ENCODE measurements around the gene GNAT1. TPM values are rescaled to one million over a fixed set of nuclear protein-coding genes. Genes with fewer than 3 reads are reported as not detected.

The GNAT1 gene
- total RNA-seq, 1 donor from 2014 or later = not detected

DNA sequence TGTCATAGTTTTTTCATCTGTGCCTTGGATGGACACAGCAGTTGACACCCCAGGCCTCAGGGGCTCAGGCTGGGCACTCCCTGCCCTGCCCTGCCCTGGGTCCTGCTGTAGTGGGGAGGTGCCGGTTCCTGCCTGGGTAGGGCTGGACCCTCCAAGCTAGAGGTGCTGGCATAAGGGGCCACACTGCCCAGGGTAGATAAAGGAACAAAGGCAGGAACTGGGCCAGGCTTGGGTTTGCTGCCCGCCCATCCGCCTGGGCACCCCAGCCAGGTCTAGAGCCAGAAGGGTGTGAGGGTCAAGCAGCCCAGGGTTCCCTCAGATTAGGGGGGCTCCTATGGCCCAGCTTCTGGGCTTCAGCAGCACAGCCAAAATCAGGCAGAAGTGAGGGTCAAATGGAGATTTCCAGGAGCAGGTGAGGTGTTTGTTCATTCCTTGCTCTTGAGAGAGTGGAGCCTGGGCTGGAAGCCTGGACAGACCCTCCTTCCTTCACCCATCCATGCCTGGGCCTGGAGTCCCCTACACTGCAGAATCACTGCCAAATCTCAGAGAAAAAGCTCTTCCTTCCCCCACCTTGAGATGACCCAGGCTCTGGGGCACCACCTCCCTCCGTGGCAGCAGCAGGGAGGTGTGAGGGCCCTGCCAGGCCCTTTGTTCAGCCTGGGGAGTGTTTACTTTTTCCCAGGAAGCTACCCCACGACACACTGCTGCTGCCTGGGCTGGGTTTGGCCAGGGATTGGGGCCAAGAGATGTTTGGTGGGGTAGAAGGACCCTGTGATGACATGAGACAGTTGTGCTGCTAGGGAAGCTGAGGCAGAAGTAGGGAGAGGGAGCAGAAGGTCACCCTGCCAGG, 29.2 kb upstream of the GNAT1 start:
- DNase-seq (ENCODE audit: low spot score) = no peak

DNA sequence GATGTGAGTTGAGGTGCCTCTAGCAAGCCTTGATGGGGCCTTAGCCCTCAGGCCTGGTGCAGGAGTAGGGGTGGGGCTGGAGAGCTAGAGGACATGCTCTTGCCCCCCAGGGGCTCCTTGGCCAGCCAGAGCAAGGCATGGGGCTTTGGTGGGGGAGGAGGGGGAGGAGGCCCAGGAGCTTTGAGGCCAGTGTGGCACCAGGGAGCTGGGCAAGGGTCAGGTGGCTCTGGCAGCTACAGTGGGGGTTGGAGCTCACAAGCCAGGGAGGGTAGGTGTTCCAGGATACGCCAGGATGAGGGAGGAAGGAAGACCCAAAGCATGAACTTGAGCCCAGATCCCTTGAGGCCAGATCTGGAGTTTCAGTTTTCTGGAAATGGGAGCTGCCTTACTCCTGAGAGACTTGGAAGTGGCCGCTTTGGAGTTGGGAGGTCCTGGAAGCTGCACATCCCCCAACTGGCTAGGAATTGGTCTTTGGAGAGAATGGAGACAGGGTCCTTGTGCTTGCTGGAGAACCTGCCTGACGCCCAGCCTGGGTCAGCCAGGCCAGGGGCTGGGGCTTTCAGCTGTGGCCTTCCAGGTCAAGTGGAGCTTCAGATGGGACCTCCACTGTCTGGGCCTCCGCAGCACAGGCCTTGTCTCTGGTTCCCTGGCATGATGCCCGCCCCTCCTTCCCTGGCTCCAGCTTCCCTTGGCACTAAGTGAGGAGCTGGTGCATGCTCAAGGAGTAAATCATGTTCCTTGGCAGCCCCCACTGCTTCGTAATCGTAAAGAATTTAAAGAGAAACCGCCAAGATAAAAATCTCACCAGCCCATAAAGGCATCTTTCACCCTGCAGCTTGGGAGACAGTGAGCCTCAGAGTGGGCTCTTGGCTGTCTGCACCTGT, 27.6 kb upstream of the GNAT1 start:
- DNase-seq (ENCODE audit: low spot score) = peak; percentile 83

DNA sequence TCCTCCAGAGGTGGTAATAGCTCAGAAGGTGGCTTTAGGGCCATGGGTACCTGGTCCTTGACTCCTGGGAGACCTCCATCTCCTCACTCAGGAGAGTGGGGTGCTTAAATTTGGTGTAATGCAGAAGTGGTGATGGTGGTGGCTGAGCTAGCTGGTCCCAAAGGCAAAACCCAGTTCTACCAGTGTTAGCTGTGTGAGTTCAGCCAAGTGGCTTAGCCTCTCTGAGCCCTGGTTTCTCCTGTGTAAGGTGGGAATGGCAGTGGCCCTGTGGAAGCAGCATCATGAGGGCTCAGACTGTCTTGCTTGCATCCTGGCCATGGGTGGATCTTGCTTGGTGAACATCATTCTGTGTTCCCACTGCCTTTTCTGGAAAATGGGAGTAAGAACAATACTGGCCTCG, 26.9 kb upstream of the GNAT1 start:
- no peak for DNase-seq (ENCODE audit: low spot score)

DNA sequence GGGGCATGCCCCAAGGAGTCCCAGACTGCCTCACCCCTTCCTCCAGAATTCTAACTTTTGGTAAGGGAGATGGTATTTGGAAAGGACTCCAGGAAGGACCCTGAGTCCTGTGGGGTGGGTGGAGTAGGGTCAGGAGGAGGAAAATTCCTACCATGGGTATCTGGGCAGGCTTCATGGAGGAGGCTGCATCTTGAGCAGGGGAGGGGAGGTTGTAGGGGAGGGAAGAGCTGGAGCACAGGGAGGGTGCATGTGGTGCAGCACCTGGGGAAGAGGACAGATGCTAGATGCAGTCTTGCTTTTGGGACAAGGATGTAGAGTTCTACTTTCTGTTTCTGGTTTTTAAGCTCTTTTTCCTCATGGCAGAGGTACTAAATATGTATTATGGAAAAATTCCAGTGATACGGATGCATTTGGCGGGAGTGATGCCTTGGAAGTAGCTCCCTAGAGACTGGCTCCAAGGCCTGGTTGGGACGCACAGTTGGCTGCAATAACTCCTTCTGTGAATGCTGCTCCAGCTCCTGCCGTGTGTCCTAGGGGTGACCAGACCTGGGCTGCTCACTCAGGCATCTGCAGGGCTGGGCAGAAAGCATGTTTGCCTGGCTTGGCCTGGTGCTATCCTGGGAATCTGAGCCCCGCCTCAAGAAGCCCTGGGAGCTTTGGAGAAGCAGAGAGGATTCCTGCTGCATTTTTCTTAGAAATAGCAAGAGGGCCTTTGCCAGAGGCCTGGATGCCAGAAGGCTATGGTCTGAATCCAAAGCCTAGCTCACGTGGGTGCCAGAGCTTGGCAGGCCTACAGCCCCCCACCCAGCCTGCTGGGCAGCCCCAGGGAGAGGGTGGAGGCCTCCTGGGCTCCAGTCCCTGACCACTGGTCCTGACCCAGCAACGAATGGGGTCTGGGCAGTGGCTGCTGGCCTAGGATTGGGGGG, 26.2 kb upstream of the GNAT1 start:
- no peak for DNase-seq (ENCODE audit: low spot score)

DNA sequence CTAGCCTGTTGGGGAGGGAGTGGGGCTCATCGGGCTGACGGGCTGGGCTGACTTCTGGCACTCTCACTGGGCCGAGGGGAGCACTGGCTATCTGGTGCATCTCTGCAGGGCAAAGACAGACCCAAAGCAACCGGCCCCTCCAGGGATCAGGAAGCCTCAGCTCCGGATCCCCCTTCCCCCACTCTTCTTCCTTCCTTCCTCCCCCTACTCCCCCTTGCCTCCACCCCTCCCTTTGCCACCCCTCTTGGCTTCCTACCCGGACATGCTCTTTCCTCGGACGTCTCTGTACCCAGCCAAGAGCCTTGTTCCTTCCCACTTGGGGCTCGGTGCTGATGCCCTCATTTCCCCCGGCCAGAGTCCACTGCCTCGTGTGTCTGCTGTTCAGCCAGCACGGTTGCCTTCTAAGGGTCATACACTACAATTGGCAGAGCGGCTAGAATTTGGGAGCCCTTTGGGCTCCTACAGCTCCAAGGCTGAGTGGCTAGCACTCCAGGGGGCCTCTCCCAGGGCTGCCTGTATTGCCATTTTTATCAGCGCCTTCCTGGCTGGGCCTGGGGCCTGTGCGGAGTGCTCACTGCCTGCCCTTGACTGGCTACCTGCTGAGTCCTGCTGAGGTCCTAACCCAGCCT, 25.4 kb upstream of the GNAT1 start:
- DNase-seq (ENCODE audit: low spot score) = peak; percentile 49

DNA sequence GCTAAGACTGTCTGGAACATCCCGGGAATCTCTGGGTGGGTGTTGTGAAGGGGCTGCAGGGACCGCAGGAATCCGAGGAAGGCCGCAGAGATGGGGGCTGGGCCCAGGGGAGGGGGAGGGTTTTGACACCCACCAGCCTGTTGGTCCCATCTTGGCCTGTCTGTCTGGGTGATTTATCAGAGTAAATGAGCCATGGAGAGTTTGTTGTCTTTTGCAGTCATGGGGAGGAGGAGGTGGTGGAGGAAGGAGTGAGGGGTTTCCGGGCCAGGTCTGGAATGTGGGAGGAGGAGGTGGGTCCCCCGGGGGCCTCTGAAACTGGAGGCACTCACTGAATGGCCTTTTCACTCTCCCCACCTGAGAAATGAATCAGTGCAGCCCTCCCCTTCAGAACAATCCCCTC, 24.8 kb upstream of the GNAT1 start:
- DNase-seq (ENCODE audit: low spot score) = no peak

DNA sequence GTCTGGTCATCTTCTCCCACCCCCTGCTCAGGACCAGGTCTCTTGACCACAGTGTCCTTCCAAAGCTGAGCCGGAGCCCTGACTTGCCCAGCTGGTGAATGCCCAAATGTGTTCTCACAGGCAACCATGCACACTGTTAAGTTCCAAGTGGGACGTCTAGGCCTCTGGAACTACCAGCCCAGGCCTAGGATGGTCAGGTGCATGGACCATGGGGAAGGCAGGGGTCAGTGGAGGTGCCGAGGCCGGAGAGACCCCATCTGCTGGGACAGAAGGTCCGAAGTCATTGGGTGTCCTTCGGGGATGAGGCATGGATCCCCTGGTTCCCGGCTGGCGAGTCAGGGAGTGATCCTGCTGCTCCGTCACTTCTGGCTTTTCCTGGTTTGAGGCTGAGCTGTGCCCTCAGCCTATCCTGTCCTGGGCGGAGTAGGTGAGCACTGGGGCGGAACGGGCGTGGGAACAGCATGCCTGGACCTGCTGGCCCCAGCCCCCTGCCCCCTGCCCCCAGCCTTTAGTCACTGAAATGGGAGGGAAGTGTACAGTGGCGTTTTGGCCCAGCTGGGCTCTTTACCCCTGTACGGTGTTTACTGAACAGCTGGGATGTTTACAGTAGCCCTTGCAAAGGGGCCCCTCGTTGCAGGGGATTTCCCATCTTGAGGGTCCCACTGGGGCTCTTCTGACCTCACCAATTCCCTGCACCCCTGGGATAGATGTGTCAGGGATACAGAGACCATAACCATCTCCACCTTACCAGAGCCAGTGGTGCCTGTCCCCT, 24.2 kb upstream of the GNAT1 start:
- no peak for DNase-seq (ENCODE audit: low spot score)

DNA sequence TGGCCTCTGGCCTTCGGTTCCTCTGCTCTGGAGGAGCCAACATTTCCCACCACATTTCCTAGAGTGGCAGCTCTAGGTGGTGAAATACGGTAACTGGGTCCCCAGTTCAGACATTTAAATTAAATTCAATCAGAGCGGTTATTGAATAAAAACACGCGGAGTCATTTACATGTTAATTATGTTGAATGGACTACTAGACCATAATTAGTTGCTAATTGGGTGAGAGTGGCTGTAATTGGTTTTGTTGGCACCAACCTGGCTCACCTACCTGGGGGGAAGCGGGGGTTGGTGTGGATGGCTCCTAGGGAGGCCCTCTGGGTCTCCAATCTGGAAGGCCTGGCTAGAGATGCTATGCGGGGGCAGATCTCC, 23.6 kb upstream of the GNAT1 start:
- DNase-seq (ENCODE audit: low spot score) = no peak

DNA sequence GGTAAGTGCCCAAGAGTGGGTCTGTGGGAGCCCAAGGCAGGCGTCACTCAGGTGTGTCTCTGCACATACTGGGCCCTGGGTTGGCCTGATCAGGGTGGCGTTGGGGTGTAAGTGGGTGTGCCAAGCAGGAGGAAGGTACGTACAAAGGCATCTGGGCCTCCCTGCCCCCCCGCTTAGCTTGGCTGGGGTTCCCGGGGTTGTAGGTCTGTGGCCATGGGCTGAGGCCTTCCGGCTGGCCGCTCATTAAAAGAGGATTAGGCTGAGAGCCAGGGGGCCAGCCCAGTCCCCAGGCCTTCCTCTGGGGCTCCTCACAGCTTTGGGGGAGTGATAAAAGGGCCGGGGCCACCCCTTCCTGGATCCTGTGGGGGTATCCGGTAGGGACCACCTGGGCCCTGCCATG, 23.0 kb upstream of the GNAT1 start:
- DNase-seq (ENCODE audit: low spot score) = no peak

DNA sequence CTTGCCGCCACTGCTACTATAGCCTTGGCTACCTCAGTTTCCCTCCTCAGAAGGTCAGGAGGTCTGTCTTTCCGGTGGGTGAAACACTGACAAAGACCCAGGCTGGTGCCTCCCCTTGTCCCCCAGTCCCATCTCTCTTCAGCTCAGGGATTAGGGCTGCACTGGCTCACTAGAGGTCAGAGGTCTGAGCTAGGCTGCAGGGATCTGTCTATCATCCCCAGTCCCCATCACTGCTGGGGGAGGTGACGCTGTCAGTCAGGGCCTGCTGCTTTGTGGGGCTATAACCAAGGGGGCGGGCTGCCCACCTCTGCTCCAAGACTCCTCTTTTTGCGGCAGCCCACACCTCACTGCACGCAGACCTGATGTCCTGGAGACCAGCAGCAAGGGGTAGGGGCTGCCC, 22.6 kb upstream of the GNAT1 start:
- DNase-seq (ENCODE audit: low spot score) = no peak

DNA sequence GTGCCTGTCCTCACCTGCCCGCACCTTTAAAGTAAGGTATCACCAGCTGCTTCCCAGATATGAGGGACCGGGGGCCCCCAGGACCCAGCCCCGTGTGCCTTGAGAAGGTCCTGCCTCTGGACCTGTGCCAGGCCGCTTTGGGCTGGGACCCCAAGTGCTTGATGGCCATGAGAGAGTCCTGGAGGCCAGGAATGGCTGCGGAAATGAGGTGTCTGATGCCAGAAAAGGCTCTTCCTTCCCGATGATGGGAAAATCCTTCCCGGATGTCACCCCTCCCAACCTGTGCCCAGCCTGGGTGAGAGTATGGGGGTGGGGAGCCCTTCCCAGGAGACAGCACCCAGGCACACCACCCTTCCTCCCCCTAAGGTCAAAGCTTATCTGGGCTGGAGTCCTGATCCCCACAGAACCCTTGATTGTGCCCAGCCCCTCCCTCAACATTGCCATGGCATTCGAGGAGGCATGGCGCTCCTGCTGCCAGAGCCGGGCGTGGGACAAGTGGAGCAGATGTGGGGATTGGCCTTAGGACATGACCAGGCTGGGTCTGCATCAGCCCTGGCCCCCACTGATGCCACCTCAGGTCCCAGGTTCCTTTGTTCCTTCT, 22.1 kb upstream of the GNAT1 start:
- no peak for DNase-seq (ENCODE audit: low spot score)

DNA sequence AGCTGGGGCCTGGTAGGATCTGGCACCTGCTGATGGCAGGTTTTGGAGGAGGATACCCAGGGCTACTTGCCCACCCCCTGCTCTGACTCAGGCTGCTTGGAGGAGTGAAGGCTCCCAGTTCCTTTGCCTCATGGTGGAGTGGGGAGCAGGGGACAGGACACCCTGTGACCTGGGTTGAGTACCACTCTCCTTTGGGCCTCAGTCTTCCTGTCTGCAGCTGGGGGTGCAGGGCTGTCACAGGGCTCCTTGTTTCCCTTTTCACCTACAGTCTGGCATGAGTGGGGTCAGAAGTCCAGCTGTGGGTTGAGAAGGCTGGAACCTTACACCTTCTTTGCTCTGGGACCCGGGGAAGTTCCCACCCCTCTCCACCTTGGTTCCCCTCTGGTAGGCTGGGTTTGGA, 21.6 kb upstream of the GNAT1 start:
- DNase-seq (ENCODE audit: low spot score) = no peak

DNA sequence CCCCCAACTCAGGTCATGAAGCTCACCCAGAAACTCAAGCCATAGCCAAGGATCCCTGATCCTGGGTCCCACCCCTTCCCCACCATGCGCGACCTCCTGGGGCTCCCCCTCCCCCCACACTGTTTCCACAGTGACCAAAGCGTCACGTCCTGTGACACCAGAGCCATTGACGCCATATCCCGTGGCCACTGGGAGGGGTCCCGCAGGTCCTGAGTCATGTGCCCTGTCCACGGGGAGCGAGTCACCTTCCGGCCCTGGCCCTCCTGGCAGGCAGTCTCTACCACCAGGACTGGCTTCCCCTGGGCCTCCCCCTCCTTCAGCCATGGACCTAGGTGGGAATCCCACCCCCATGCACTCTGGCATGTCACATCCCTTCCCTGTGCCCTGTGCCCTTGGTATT, 20.7 kb upstream of the GNAT1 start:
- no peak for DNase-seq (ENCODE audit: low spot score)

DNA sequence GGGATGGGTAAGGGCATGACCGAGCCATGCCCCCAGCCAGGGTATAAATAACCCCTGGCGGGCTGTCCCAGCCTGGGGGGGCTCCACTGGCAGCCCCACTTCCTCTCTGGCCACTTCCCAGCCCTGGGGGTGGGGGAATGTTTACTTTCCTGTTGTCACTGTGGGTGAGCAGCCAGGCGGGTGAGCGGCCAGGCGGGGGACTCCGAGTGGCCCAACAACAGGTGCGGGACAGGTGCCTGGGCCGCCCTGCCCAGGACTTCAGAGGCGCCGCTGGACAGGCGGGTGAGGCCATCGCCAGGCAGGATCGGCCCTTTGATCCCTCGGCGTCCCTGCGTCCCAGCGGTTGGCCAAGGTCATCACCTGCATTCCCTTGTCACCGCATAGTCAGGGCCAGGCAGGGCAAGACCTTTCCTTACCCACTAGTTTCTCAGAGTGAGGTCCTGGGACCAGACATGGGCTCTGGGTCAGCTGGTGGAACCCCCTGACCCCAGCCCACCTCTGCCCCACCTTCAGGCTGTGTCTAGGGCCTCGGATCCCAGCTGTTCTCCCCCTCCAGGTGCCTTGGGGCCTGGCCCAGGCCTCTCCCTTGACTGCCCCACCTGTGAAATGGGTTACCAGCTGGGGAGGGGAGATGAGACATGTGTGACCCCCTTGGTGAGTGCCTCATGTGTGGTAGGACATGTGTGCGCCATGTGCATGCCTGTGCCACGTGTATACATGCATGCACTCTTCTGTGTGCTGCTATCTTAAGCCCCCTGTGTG, 19.7 kb upstream of the GNAT1 start:
- no peak for DNase-seq (ENCODE audit: low spot score)

DNA sequence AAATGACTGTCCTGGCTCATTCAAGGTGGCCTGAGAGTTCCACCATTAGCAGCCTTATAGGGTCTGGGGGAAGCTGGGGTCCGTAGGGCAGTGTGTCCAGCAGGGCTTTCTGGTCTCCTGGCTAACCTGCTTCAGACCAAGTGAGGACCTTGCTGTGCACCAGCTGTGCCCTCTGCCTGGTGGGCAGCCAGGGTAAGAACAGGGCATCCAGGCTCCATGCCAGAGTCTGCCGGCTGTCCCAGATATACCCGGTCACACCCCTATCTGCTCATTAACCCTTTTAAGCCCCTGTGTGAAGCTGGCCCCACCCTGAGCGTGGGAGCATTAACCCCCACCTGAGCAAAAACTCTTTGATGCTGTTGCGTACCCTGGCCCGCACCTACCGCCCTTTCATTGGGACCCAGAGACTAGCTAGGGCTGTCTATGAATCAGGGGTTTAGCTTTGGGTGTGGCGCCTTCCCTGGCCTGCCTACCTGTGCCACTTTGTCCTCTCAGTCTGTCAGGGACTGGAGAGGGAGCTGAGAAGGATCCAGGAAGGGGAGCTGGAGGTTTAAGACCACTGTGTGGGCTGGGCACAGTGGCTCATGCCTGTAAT, 18.7 kb upstream of the GNAT1 start:
- DNase-seq (ENCODE audit: low spot score) = no peak

DNA sequence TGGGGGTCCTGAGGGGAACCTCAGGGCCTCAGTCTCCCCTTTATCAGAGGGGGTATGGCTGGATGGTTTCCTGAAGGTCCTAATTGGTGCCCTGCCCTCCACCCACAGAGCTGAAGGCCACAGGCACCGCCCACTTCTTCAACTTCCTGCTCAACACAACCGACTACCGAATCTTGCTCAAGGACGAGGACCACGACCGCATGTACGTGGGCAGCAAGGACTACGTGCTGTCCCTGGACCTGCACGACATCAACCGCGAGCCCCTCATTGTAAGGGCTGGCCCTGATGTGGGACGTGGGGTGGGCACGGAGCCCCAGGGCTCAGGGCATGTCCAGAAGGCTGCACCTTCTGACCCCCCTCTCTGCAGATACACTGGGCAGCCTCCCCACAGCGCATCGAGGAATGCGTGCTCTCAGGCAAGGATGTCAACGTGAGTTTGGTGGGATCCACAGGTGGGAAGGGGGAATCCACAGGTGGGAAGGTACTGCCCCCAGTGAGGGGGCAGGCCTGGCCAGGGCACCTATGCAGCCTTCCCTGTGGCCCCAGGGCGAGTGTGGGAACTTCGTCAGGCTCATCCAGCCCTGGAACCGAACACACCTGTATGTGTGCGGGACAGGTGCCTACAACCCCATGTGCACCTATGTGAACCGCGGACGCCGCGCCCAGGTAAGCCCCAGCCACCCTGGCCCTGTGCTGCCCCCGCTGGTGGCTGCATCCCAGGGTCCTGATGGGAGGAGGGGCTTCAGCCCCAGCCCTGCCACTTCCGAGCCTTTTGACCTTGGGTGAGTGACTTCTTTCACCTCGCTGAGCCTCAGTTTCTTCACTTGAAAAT, 17.5 kb upstream of the GNAT1 start:
- DNase-seq (ENCODE audit: low spot score) = no peak

DNA sequence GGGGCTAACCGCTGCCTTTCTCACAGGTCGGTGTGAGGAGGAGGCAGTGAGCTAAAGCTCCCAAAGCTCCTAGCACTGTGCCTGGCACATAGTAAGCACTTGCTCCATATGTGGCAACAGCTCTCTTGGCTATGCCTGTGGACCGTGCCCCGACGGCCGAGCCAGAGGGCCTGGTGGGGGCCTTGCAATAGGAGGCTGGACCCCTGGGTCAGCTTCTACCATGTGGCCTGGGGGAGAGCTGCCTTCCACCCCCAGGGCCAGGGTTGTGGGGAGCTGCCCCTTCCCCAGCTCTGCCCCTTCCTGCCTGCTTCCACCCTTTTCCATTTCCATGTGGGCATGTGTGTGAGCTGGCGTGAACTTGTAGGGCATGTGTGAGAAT, 16.9 kb upstream of the GNAT1 start:
- no peak for DNase-seq (ENCODE audit: low spot score)

DNA sequence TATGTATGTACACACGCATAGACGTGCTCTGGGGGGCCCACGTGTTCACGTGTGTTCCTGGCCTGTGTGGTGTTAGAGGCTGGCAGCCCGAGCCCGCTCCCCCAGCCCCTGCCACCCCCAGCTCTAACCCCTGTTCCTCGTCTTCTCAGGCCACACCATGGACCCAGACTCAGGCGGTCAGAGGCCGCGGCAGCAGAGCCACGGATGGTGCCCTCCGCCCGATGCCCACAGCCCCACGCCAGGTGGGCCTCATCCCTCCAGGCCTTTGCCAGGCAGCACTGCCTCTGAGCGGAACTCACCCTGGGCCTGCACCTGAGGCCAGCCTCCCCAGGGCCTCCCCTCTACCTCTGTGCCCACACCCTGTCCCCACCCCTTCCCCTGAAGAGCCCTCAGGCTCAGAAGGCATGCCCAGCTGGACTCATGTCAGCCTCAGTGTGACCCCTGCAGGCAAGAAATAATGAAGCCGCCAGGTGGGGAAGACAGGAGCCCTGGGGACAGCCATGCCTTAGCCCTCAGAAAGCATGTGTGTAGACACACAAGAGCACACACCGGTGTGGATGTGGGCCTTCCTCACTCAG, 16.4 kb upstream of the GNAT1 start:
- DNase-seq (ENCODE audit: low spot score) = no peak
